GM12878 (cell line): ENCODE data around the gene WDR12. TPM values are rescaled to one million over a fixed set of nuclear protein-coding genes. Genes with fewer than 3 reads are reported as not detected.

Experiments
- JUNB ChIP-seq: IDR thresholded peaks from 2 replicates; pipeline ENCODE4 v1.6.1; 2016; ENCODE audit warnings: antibody characterized with exemption, mild to moderate bottlenecking
- NFXL1 ChIP-seq: fragments of 450-650 bp; IDR thresholded peaks from 2 replicates; pipeline ENCODE4 v1.6.1; 2017; ENCODE audit warnings: antibody characterized with exemption, mild to moderate bottlenecking, borderline replicate concordance
- POLR2A ChIP-seq: IDR thresholded peaks from 2 replicates; pipeline ENCODE4 v1.6.1; 2011; ENCODE audit warnings: low read depth, mild to moderate bottlenecking, low read length
- RAD21 ChIP-seq: IDR thresholded peaks from 2 replicates; pipeline ENCODE4 v1.6.1; 2011; ENCODE audit warnings: mild to moderate bottlenecking, low read depth, low read length, moderate library complexity; ENCODE audit not compliant: insufficient read depth
- RUNX3 ChIP-seq: IDR thresholded peaks from 2 replicates; pipeline ENCODE4 v1.6.1; 2012; ENCODE audit warnings: low read length, inconsistent platforms
- SIN3A ChIP-seq: IDR thresholded peaks from 2 replicates; pipeline ENCODE4 v1.6.1; 2012; ENCODE audit warnings: low read depth, low read length, improper control_type of control experiment
- SPI1 ChIP-seq: IDR thresholded peaks from 2 replicates; pipeline ENCODE4 v1.6.1; 2011; ENCODE audit warnings: low read depth, mild to moderate bottlenecking, low read length, moderate library complexity, borderline replicate concordance; ENCODE audit not compliant: insufficient read depth
- STAT1 ChIP-seq: fragments of 450-650 bp; conservative IDR thresholded peaks from 2 replicates; pipeline ENCODE4 v1.6.1; 2014; ENCODE audit warnings: antibody characterized with exemption, mild to moderate bottlenecking
- ZNF384 ChIP-seq: IDR thresholded peaks from 2 replicates; pipeline ENCODE4 v1.6.1; 2012; ENCODE audit warnings: low read depth, mild to moderate bottlenecking, low read length, improper control_type of control experiment, borderline replicate concordance
- polyA plus RNA-seq, 11 experiments: library from polyadenylated mRNA; depleted of rRNA in 4 of 11; unstranded in 6 of 11; stranded (reverse) in 5 of 11; fragments of >200 nt; fragmentation: Nextera tagmentation in 4 of 11; fragmentation: Illumina TruSeq in 1 of 11; extraction: Ambion mirVana in 4 of 11; extraction: Trizol in 1 of 11; gene quantifications; 1 replicate in 1 of 11; 2 replicates in 10 of 11; pipeline versions ENCODE4 v1.2.1 to v1.2.3, GENCODE V29; 2011 to 2016; ENCODE audit warnings: inconsistent platforms in 2 of 11, missing spikeins in 2 of 11, low read depth in 1 of 11
- total RNA-seq, 4 experiments: library from RNA; depleted of rRNA in 3 of 4; stranded (reverse); fragments of >200 nt in 3 of 4; fragmentation: Illumina TruSeq in 1 of 4; extraction: Trizol in 1 of 4; gene quantifications; 2 replicates each; pipeline versions ENCODE4 v1.2.1 to v1.2.3, GENCODE V29; 2013 to 2021
- TF ChIP-seq, protein P1 (sequence below): fragments of 450-650 bp; formaldehyde crosslinking; IDR thresholded peaks from 2 replicates; pipeline ENCODE4 v1.5.0; 2022; ENCODE audit warnings: mild to moderate bottlenecking, missing genetic modification characterization

Gene WDR12
- total and polyA plus RNA-seq, 10 of the 15 experiments (the other 5 are each of a cell fraction or from before 2014, with no cell fraction given), result 52.9 to 256 (median 108) TPM

DNA sequence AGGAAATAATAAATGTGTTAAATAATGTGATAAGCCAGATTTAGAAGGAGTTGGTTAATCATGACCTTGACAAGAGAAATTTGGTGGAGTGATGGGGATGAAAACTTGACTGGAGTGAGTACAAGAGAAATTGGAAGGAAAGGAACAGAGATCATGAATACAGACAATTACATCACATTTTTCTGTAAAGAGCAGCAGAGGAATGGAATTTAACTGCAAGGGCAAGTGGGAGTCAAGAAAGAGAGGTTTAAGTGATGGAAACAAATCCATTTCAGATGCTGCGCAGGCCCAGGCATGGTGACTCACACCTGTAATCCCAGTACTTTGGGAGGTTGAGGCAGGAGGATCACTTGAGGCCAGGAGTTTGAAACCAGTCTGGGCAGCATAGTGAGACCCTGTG is 86.6 kb downstream of the WDR12 start (continued):
- TF ChIP-seq ZNF384 (no peak), NFXL1 (no peak), SIN3A (no peak), JUNB (no peak), RAD21 (no peak), RUNX3 (no peak), POLR2A (no peak), SPI1 (no peak), STAT1 (no peak)
- TF ChIP-seq, protein P1, sequence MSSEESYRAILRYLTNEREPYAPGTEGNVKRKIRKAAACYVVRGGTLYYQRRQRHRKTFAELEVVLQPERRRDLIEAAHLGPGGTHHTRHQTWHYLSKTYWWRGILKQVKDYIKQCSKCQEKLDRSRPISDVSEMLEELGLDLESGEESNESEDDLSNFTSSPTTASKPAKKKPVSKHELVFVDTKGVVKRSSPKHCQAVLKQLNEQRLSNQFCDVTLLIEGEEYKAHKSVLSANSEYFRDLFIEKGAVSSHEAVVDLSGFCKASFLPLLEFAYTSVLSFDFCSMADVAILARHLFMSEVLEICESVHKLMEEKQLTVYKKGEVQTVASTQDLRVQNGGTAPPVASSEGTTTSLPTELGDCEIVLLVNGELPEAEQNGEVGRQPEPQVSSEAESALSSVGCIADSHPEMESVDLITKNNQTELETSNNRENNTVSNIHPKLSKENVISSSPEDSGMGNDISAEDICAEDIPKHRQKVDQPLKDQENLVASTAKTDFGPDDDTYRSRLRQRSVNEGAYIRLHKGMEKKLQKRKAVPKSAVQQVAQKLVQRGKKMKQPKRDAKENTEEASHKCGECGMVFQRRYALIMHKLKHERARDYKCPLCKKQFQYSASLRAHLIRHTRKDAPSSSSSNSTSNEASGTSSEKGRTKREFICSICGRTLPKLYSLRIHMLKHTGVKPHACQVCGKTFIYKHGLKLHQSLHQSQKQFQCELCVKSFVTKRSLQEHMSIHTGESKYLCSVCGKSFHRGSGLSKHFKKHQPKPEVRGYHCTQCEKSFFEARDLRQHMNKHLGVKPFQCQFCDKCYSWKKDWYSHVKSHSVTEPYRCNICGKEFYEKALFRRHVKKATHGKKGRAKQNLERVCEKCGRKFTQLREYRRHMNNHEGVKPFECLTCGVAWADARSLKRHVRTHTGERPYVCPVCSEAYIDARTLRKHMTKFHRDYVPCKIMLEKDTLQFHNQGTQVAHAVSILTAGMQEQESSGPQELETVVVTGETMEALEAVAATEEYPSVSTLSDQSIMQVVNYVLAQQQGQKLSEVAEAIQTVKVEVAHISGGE (CRISPR knock-in tag), result no peak

Other genes starting within 250 kb of the WDR12 start
- 2.9 and 5.8 TPM in 2 replicates for gene ICA1L, start 39.9 kb downstream of the WDR12 start, total RNA-seq (2014; rRNA removed)
- gene ICA1L, start 39.9 kb downstream of the WDR12 start, total RNA-seq (2014; rRNA removed; fragmentation: Illumina TruSeq; extraction: Trizol), result 4.3 TPM in 2 replicates
- 2.8 and 5.1 TPM in 2 replicates for gene ICA1L, start 39.9 kb downstream of the WDR12 start, total RNA-seq (2021)
- 7.4 and 12.7 TPM in 2 replicates for gene ICA1L, start 39.9 kb downstream of the WDR12 start, polyA plus RNA-seq (2011; rRNA removed)
- gene ICA1L, start 39.9 kb downstream of the WDR12 start, polyA plus RNA-seq (2014; fragmentation: Illumina TruSeq; extraction: Trizol), result 5.4 and 6.0 TPM in 2 replicates
- 1 to 10 TPM in 1 of 2 experiments, under 1 TPM in 1; 0.85 to 1.2 TPM for gene ICA1L, start 39.9 kb downstream of the WDR12 start, polyA plus RNA-seq (2014; fragmentation: Nextera tagmentation; extraction: Ambion mirVana)
- 4.1 and 5.6 TPM in 2 replicates for gene ICA1L, start 39.9 kb downstream of the WDR12 start, polyA plus RNA-seq (2014; rRNA removed)
- 1 to 10 TPM; 2.0 to 2.8 TPM for gene ICA1L, start 39.9 kb downstream of the WDR12 start, polyA plus RNA-seq (2016; fragmentation: Nextera tagmentation; extraction: Ambion mirVana)
- 7.6 and 8.1 TPM in 2 replicates for gene CARF, start 602 bp upstream of the WDR12 start, total RNA-seq (2014; rRNA removed)
- 8.8 and 10.4 TPM in 2 replicates for gene CARF, start 602 bp upstream of the WDR12 start, total RNA-seq (2014; rRNA removed; fragmentation: Illumina TruSeq; extraction: Trizol)
- gene CARF, start 602 bp upstream of the WDR12 start, total RNA-seq (2021), result 5.7 and 6.4 TPM in 2 replicates
- gene CARF, start 602 bp upstream of the WDR12 start, polyA plus RNA-seq (2011; rRNA removed), result 10.8 and 16.9 TPM in 2 replicates
- gene CARF, start 602 bp upstream of the WDR12 start, polyA plus RNA-seq (2014; fragmentation: Illumina TruSeq; extraction: Trizol), result 11.5 and 12.5 TPM in 2 replicates
- 1 to 10 TPM; 1.8 to 2.8 TPM for gene CARF, start 602 bp upstream of the WDR12 start, polyA plus RNA-seq (2014; fragmentation: Nextera tagmentation; extraction: Ambion mirVana)
- 6.5 and 10.7 TPM in 2 replicates for gene CARF, start 602 bp upstream of the WDR12 start, polyA plus RNA-seq (2014; rRNA removed)
- 1 to 10 TPM; 3.1 to 3.4 TPM for gene CARF, start 602 bp upstream of the WDR12 start, polyA plus RNA-seq (2016; fragmentation: Nextera tagmentation; extraction: Ambion mirVana)
- gene NBEAL1, start 103.2 kb upstream of the WDR12 start, total RNA-seq (2014; rRNA removed), result 7.5 and 9.2 TPM in 2 replicates
- 10.7 and 12.4 TPM in 2 replicates for gene NBEAL1, start 103.2 kb upstream of the WDR12 start, total RNA-seq (2014; rRNA removed; fragmentation: Illumina TruSeq; extraction: Trizol)
- gene NBEAL1, start 103.2 kb upstream of the WDR12 start, total RNA-seq (2021), result 6.6 and 10.0 TPM in 2 replicates
- gene NBEAL1, start 103.2 kb upstream of the WDR12 start, polyA plus RNA-seq (2011; rRNA removed), result 7.4 and 8.7 TPM in 2 replicates
- 11.3 and 16.1 TPM in 2 replicates for gene NBEAL1, start 103.2 kb upstream of the WDR12 start, polyA plus RNA-seq (2014; fragmentation: Illumina TruSeq; extraction: Trizol)
- 1 to 10 TPM; 1.9 to 3.6 TPM for gene NBEAL1, start 103.2 kb upstream of the WDR12 start, polyA plus RNA-seq (2014; fragmentation: Nextera tagmentation; extraction: Ambion mirVana)
- gene NBEAL1, start 103.2 kb upstream of the WDR12 start, polyA plus RNA-seq (2014; rRNA removed), result 2.6 and 3.3 TPM in 2 replicates
- gene NBEAL1, start 103.2 kb upstream of the WDR12 start, polyA plus RNA-seq (2016; fragmentation: Nextera tagmentation; extraction: Ambion mirVana), result 1 to 10 TPM; 6.7 to 7.0 TPM